HG03025 (cell line): ENCODE results near the gene PI4KA.
"Not testable (repeated sequence)": the region's sequence is repeated elsewhere in the genome, so short reads cannot be mapped to it uniquely, and the experiment has no call there.

Experiments used
- ATAC-seq: cut with Tn5 transposase; IDR thresholded peaks from one replicate; pipeline ENCODE4 v1.9.1; 2021; ENCODE audit warnings: mild to moderate bottlenecking, moderate library complexity; ENCODE audit not compliant: unreplicated experiment, low FRiP score

The PI4KA gene

DNA sequence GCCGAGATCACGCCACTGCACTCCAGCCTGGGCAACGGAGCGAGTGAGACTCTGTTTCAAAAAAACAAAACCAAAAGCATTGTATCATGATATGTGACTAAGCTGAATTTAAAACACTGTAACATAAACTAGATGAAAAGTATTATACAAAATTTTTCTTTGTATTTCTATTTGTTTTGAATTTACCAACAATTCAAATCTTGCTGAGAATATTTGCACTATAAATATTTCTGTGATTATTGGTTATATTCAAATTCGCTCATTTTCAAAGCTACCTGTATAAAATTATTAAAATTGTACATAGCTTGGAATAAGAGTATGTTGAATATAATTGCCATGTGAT lies 186.6 kb downstream of the PI4KA start:
- no peak for ATAC-seq

DNA sequence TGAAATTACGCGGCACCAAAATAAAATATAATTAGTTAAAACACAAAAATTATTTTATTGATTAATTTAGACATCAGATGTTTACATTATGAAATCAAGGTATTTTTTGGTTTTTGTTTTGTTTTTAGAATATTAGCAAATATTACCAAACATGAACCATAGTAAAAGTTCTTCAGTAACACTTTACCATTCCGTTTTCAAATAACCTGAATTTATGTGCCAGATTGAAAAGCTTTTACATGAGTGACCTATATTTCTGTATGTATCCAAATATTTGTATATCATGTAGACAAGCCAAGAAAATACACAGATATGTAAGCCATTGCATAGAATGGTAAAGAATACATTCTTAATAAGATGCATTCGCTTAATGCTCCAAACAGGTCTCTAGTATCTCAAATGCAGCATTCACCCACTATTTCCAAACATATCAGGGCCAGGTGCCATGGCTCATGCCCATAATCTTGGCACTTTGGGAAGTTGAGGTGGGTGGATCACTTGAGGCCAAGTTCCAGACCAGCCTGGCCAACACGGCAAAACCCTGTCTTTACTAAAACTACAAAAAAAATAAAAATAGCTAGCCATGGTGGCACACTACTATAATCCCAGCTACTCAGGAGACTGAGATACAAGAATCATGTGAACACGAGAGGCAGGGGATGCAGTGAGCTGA lies 187.1 kb downstream of the PI4KA start:
- no peak for ATAC-seq

- not testable (repeated sequence) for ATAC-seq
Measured at GRCh38 chr22:20670457-20671261, 188.0 kb downstream of the PI4KA start.

DNA sequence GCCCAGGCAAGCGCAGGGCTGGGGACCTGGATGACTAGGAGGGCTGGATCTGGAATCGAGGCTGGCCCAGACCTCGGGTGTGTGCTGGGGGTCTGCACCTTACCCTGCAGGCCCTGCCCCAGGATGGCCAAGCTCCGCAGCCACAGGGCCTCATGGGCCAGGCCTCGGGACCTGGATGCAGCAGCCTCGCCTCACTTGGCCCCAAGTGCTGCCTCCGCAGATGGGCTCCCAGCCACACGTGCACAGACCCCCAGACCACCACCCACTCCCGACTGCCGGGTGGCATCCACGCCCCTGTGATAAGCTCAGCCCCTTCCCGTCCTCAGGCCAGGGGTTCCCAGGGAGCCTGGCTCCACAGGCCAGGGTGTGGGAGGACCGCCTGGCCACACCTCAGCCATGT lies 188.7 kb downstream of the PI4KA start:
- ATAC-seq = not testable (repeated sequence)

DNA sequence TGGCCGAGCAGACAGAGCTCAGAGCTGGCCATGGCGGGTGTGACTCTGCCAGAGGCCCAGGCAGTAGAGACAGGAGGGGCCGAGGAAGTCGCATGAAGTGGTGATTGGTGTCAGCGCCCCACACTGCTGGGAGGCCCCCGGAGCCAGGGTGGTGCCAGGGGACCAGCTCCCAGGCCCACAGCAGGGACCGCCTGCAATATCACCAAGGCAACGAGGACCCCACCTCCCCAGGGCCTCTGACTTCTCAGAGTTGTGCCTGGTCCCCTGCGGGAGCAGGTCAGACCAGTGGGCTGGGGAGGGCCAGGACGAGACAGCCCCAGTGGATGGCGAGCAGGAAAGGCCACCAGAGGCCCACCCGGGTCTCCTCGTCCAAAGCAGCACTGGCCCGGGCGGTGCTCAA lies 189.1 kb downstream of the PI4KA start:
- not testable (repeated sequence) for ATAC-seq

GRCh38 chr22:20668769-20669168 lies 189.8 kb downstream of the PI4KA start:
- ATAC-seq = not testable (repeated sequence)

- not testable (repeated sequence) for ATAC-seq
Measured at GRCh38 chr22:20668226-20668625, 190.4 kb downstream of the PI4KA start.

- not testable (repeated sequence) for ATAC-seq
Measured at GRCh38 chr22:20667548-20667947, 191.1 kb downstream of the PI4KA start.

- no peak for ATAC-seq
Measured at GRCh38 chr22:20666560-20666959, 192.1 kb downstream of the PI4KA start.

DNA sequence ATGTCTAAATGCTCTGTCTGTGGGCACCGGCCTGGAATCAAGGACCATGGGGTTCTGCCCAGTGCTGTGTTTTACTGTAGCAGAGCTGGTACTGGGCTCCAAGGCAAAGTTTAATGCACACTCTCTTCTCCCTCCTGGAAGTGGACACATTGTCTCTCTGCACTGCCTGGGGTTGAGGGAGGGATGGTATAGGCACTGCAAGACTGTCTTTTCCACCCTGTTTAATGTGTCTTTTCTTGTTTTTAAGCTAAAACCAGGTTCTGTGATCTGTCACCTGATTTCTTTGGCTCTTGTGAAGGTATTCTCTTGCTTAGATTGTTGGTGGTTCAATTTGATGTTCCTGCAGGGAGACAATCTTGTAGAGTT lies 194.0 kb downstream of the PI4KA start:
- no peak for ATAC-seq

DNA sequence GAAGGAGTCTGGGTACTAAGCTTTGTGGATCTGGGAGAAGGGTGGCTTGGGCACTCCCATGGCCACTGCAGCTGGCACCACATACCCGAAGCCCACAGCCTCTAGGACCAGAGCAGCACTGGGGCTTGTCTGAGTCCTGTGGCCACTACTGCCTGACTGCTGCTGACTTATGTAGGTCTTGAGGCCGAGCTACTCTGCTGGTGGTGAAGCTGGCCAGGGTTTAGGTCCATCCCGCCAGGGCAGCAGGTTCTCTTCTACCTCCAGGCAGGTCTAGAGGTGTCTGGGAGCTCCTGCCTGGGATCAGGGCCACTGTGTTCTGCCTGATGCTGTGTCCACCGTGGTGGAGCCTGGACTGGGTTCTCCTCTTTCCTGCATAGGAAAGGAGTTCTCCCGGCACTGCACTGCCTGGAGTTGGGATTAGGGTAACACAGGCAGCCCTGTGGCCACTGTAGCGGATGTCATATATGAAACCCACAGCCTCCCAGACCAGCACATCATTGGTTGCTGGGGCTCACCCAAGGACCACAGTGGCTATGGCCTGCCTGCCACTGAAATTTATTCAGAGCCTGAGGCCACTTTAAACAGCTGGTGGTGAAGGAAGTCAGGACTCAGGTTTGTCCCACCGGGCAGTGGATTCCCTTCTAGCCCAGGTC lies 194.5 kb downstream of the PI4KA start:
- ATAC-seq = no peak

DNA sequence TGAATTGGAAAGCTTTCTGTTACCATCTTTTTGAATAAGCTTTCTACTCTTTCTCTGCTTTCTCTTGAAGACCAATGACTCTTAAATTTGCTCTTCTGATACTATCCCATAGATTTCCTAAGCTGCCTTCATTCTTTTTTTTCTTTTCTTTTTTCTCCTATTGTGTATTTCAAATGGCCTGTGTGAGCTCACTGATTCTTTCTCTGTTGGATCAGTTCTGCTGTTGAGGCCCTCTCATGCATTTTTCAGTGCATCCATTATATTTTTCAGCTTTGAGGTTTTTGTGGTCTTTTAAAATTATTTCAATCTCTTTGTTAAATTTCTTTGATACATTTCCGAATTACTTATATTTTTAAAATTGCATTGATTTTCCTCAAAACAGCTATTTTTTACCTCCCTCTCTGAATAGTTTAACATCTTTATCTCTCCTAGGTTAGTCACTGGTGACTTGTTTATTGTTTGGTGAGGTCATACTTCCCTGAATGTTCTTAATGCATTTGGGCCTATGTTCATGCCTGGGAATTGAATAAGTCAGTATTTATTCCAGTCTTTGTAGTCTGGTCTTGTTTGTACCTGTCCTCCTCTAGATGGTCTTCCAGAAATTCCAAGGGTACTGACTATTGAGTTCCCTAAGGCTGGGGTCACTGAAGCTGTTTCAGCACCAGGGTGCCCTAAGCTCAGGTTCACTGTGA lies 195.3 kb downstream of the PI4KA start:
- no peak for ATAC-seq

DNA sequence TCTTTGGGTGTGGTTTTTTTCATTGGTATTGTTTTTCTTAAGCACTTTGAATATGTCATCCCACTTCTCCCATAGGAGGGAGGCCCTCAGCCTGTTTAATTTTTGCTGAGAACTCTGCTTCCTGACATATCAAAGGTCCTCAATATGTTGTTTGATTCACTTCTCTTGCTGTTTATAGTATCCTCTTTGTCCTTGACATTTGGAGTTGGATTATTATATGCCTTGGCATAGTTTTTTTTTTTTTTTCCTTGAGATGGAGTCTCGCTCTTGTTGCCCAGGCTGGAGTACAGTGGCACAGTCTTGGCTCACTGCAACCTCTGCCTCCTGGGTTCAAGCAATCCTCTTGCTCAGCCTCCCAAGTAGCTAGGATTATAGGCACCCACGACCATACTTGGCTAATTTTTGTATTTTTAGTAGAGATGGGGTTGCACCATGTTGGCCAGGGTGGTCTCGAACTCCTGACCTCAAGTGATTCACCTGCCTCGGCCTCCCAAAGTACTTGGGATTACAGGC lies 196.0 kb downstream of the PI4KA start:
- ATAC-seq = not testable (repeated sequence)

- ATAC-seq = no peak
Measured at GRCh38 chr22:20661473-20661872, 197.1 kb downstream of the PI4KA start.

GRCh38 chr22:20660441-20661054 lies 198.1 kb downstream of the PI4KA start:
- ATAC-seq = no peak

DNA sequence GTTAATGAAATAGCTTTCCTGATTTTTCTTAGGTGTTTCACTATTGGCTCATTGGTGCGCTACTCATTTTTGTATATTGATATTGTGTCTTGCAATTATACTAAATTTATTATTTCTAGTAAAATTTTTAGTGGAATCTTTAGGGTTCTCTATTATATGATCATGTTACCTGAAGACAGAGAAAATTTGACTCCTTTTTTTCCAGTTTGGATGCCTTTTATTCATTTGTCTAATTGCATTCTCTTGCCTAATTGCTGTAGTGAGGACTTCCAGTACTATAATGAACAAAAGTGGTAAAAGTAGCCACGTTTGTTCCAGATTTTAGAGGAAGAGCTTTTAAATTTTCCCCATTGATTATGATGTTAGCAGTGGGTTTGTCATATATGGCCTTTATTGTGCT lies 198.7 kb downstream of the PI4KA start:
- no peak for ATAC-seq

DNA sequence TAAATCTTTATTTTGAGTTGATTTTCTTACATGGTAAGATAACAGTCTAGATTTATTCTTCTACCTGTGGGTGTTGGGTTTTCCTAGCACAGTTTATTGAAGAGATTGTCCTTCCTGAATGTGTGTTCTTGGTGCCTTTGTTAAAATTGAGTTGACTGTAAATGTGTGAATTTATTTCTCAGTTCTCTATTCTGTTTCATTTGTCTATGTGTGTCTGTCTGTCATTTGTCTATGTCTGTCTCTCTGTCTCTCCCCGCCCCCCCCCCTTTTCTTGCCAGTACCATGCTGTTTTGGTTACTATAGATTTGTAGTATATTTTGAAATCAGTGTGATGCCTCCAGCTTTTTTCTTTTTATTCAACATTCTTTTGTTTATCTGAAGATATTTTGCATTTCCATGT lies 199.4 kb downstream of the PI4KA start:
- ATAC-seq = no peak

DNA sequence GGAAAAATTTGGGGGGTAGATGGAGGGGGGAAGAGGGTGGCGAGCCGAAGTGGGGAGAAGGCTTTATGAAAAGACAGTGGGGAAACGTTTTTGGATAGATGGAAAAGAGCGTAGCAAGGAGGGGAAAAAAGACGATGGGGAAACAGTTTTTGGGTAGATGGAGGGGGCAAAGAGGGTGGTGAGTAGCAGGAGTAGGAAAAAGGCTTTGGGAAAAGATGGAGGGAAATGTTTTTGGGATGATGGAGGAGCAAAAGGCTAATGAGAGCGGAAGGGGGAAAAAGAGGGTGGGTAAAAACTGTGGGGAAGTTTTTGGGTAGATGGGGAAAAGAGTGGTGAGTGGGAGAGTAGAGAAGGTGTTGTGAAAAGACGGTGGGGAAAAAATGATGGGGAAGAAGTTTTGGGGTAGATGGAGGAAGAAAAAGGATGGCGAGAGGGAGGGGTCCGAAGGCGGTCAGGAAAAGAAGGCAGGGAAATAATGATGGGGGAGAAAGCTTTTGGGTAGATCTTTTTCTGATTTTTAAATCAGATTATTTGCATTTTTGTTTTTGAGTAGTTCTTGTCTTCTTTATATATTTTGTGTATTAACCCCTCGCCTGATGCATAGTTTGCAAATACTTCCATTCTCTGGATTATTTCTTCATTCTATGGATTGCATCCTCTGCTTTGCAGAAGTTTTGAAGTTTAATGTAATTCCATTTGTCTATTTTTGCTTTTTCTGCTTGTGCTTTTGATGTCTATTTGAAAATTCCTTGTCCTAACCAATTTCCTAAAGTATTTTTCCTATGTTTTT lies 200.0 kb downstream of the PI4KA start:
- ATAC-seq = no peak

- no peak for ATAC-seq
Measured at GRCh38 chr22:20657963-20658362, 200.6 kb downstream of the PI4KA start.
